ENCODE results near the gene TMEM151B. TPM values are rescaled to one million over a fixed set of nuclear protein-coding genes. Genes with fewer than 3 reads are reported as not detected.

Gene TMEM151B
- total and polyA plus RNA-seq, 9 of the 15 experiments (the other 6 are each of a cell fraction or from before 2014, with no cell fraction given), result not detected

DNA sequence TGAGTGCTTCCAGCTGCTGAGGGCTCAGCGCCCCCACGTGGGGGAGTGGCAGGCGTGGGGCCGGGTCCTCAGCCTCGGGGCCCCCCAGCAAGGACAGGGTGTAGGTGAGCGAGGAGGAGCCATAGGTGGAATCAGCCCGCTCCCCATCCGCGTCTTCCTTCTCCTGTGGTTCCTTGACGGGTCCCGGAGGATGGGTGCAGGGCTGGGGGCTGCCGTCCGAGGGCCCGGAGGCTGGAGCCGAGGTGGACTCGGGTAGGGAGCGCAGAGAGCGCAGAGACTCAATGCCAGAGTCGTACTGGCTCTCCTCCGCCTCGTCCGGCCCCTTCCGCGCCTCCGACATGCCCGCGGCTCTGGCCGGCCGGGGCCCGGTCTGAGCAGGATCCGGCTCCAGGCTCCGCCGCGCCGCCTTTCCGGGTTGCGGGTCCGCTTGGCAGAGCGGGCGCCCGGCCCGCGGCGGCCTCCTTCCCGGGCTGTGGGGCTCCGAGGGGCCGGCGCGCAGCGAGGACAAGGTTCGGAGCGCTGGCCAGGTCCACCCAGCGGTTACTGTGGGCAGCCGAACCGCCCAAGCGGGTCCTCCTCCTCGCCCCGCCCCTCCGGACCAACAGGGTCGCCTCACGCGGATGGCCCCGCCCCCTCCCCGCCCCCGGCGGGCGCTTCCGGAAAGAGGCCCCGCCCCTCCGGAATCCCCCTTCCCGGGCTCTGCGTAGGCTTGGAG lies 5.1 kb upstream of the TMEM151B start, which contains the start of gene NFKBIE (continued):
- TF ChIP-seq CXXC5 (CRISPR knock-in tag; IDR thresholded peaks at IDR 0.05), result peak; percentile 63
- no peak for TF ChIP-seq NCOA6 (IDR thresholded peaks at IDR 0.05)
- TF ChIP-seq ZNF830 (CRISPR knock-in tag; IDR thresholded peaks at IDR 0.05), result no peak
- TF ChIP-seq ETS2 (tag; IDR thresholded peaks at IDR 0.05; ENCODE audit: borderline replicate concordance, poor library complexity, severe bottlenecking), result no peak
- no peak for TF ChIP-seq RBM22 (IDR thresholded peaks at IDR 0.05; ENCODE audit: low read depth, low read length, poor library complexity, severe bottlenecking)
- TF ChIP-seq ZNF316 (IDR thresholded peaks at IDR 0.05), result no peak
- no peak for TF ChIP-seq NELFE (IDR thresholded peaks at IDR 0.05; ENCODE audit: insufficient read depth, insufficient read length)
- TF ChIP-seq LEF1 (IDR thresholded peaks at IDR 0.05), result no peak
- no peak for TF ChIP-seq KAT2B (IDR thresholded peaks at IDR 0.05; ENCODE audit: low read depth, low read length)
- no peak for TF ChIP-seq GATA2 (CRISPR knock-in tag; IDR thresholded peaks at IDR 0.05)
- no peak for TF ChIP-seq HIVEP1 (CRISPR knock-in tag; IDR thresholded peaks at IDR 0.05)
- TF ChIP-seq PURB (CRISPR knock-in tag; IDR thresholded peaks at IDR 0.05; ENCODE audit: low read depth), result no peak
- TF ChIP-seq ZBTB1 (CRISPR knock-in tag; IDR thresholded peaks at IDR 0.05; ENCODE audit: borderline replicate concordance, low read depth), result no peak; the same call in none of the 2 replicates
- no peak for TF ChIP-seq PPARD (CRISPR knock-in tag; IDR thresholded peaks at IDR 0.05)
- no peak for TF ChIP-seq ZNF165 (CRISPR knock-in tag; IDR thresholded peaks at IDR 0.05; ENCODE audit: borderline replicate concordance)
- TF ChIP-seq KLF6 (CRISPR knock-in tag; IDR thresholded peaks at IDR 0.05; ENCODE audit: borderline replicate concordance), result no peak
- TF ChIP-seq ZNF696 (CRISPR knock-in tag; conservative IDR thresholded peaks at IDR 0.05), result no peak
- peak; percentile 78 for TF ChIP-seq CCNT2 (IDR thresholded peaks at IDR 0.05; ENCODE audit: borderline replicate concordance, extremely low read depth, insufficient read length, low read depth, low read length)
- TF ChIP-seq ZNF717 (CRISPR knock-in tag; IDR thresholded peaks at IDR 0.05), result no peak
- TF ChIP-seq ZNF707 (CRISPR knock-in tag; conservative IDR thresholded peaks at IDR 0.05), result no peak
- TF ChIP-seq ZBTB49 (CRISPR knock-in tag; IDR thresholded peaks at IDR 0.05; ENCODE audit: borderline replicate concordance), result 0 out of 2 replicates have a peak, but pooled peaks have one; percentile 40
- TF ChIP-seq, protein P1, sequence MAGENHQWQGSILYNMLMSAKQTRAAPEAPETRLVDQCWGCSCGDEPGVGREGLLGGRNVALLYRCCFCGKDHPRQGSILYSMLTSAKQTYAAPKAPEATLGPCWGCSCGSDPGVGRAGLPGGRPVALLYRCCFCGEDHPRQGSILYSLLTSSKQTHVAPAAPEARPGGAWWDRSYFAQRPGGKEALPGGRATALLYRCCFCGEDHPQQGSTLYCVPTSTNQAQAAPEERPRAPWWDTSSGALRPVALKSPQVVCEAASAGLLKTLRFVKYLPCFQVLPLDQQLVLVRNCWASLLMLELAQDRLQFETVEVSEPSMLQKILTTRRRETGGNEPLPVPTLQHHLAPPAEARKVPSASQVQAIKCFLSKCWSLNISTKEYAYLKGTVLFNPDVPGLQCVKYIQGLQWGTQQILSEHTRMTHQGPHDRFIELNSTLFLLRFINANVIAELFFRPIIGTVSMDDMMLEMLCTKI (IDR thresholded peaks at IDR 0.05; ENCODE audit: partially characterized antibody), result no peak
- no peak for TF ChIP-seq SNRNP70 (optimal IDR thresholded peaks at IDR 0.05; ENCODE audit: low read depth, low read length)
- TF ChIP-seq EGR1 (conservative IDR thresholded peaks at IDR 0.05), result peak; percentile 73; the same call in 1 of the 2 replicates
- TF ChIP-seq RBM15 (IDR thresholded peaks at IDR 0.05; ENCODE audit: insufficient read depth, low read length), result no peak

All from K562 (cell line).